ENCODE measurements around the gene TRIM65.
A peak's percentile ranks its signal among the peaks of the same experiment; 100 is the strongest.
"Not testable (repeated sequence)": the region's sequence is repeated elsewhere in the genome, so short reads cannot be mapped to it uniquely, and the experiment has no call there.

The TRIM65 gene

GRCh38 chr17:75875182-75875939, 21.4 kb downstream of the TRIM65 start:
- DNase-seq (ENCODE audit: low spot score) = no peak

GRCh38 chr17:75874323-75875181, 22.2 kb downstream of the TRIM65 start:
- DNase-seq (ENCODE audit: low spot score) = no peak

GRCh38 chr17:75873587-75874322, 23.0 kb downstream of the TRIM65 start:
- DNase-seq (ENCODE audit: low spot score) = no peak

GRCh38 chr17:75872434-75873351, 24.1 kb downstream of the TRIM65 start:
- no peak for DNase-seq (ENCODE audit: low spot score)

- DNase-seq (ENCODE audit: low spot score) = not testable (repeated sequence)
Measured at GRCh38 chr17:75870228-75870627, 26.5 kb downstream of the TRIM65 start.

GRCh38 chr17:75869282-75870141, 27.2 kb downstream of the TRIM65 start:
- DNase-seq (ENCODE audit: low spot score) = no peak

- DNase-seq (ENCODE audit: low spot score) = not testable (repeated sequence)
Measured at GRCh38 chr17:75868730-75869281, 27.9 kb downstream of the TRIM65 start.

GRCh38 chr17:75865404-75866188, 31.2 kb downstream of the TRIM65 start:
- not testable (repeated sequence) for DNase-seq (ENCODE audit: low spot score)

- not testable (repeated sequence) for DNase-seq (ENCODE audit: low spot score)
Measured at GRCh38 chr17:75864887-75865286, 31.9 kb downstream of the TRIM65 start.

- DNase-seq (ENCODE audit: low spot score) = no peak
Measured at GRCh38 chr17:75864448-75864871, 32.3 kb downstream of the TRIM65 start.

GRCh38 chr17:75861927-75862317, 34.8 kb downstream of the TRIM65 start:
- DNase-seq (ENCODE audit: low spot score) = no peak

- not testable (repeated sequence) for DNase-seq (ENCODE audit: low spot score)
Measured at GRCh38 chr17:75859358-75859757, 37.4 kb downstream of the TRIM65 start.

GRCh38 chr17:75856062-75856756, 40.5 kb downstream of the TRIM65 start:
- no peak for DNase-seq (ENCODE audit: low spot score)

- DNase-seq (ENCODE audit: low spot score) = peak; percentile 100
Measured at GRCh38 chr17:75855310-75856061, 41.3 kb downstream of the TRIM65 start, which contains the start of gene WBP2. WBP2 (minus strand) TSS chr17:75855335; CDS start chr17:75855297, 38 bp downstream.

GRCh38 chr17:75854881-75855309, 41.9 kb downstream of the TRIM65 start:
- DNase-seq (ENCODE audit: low spot score) = no peak

GRCh38 chr17:75854101-75854748, 42.5 kb downstream of the TRIM65 start:
- DNase-seq (ENCODE audit: low spot score) = peak; percentile 41

- no peak for DNase-seq (ENCODE audit: low spot score)
Measured at GRCh38 chr17:75853433-75853832, 43.3 kb downstream of the TRIM65 start.

All from hematopoietic multipotent progenitor cell treated with erythropoietin and hydrocortisone succinate and interleukin-3 and kit ligand, for 15 days (in vitro differentiated cells).